OCI-LY1 (cell line): ENCODE data around the gene LAPTM5.

Source experiments
- H2AFZ ChIP-seq: fragments of 200-600 bp; sonication (generic), shearing (Covaris generic); 2 replicates; pipeline ENCODE4 v1.6.0; 2014; ENCODE audit warnings: antibody characterized with exemption, mild to moderate bottlenecking, low read length
- H3F3A ChIP-seq: fragments of 200-600 bp; sonication (generic), shearing (Covaris generic); 2 replicates; pipeline ENCODE4 v1.6.0; 2014; ENCODE audit warnings: mild to moderate bottlenecking, antibody characterized with exemption, low read length, moderate library complexity; ENCODE audit not compliant: insufficient read depth
- H3K27ac ChIP-seq: fragments of 200-600 bp; sonication (generic); 2 replicates; pipeline ENCODE4 v1.5.1; 2014; ENCODE audit warnings: low read length, mixed run types, mild to moderate bottlenecking, low read depth; ENCODE audit not compliant: poor library complexity, severe bottlenecking
- H3K27me3 ChIP-seq: fragments of 200-600 bp; sonication (generic); 2 replicates; pipeline ENCODE4 v1.6.0; 2014; ENCODE audit warnings: antibody characterized with exemption, mild to moderate bottlenecking, low read length, moderate library complexity; ENCODE audit not compliant: insufficient read depth
- H3K36me3 ChIP-seq: fragments of 200-600 bp; sonication (generic); 2 replicates; pipeline ENCODE4 v1.6.1; 2014; ENCODE audit warnings: mild to moderate bottlenecking, antibody characterized with exemption, low read length, moderate library complexity, mixed read lengths; ENCODE audit not compliant: insufficient read depth
- H3K4me1 ChIP-seq: fragments of 200-600 bp; sonication (generic); 2 replicates; pipeline ENCODE4 v1.5.1; 2014; ENCODE audit warnings: mild to moderate bottlenecking, low read length, moderate library complexity; ENCODE audit not compliant: insufficient read depth, severe bottlenecking
- H3K4me2 ChIP-seq: fragments of 200-600 bp; sonication (generic), shearing (Covaris generic); 2 replicates; pipeline ENCODE4 v1.6.1; 2014; ENCODE audit warnings: low read length
- H3K4me3 ChIP-seq: fragments of 200-600 bp; sonication (generic); 2 replicates; pipeline ENCODE4 v1.5.1; 2014; ENCODE audit warnings: low read length, low read depth, mild to moderate bottlenecking, mixed read lengths; ENCODE audit not compliant: poor library complexity, severe bottlenecking
- H3K79me2 ChIP-seq: fragments of 200-600 bp; shearing (Covaris generic); 2 replicates; pipeline ENCODE4 v1.6.1; 2016; ENCODE audit warnings: mixed run types, low read length, mixed read lengths; ENCODE audit not compliant: insufficient read depth
- H3K9ac ChIP-seq: fragments of 200-600 bp; sonication (generic), shearing (Covaris generic); 2 replicates; pipeline ENCODE4 v1.6.1; 2014; ENCODE audit warnings: mild to moderate bottlenecking, low read length, mixed read lengths
- H3K9me2 ChIP-seq: fragments of 200-600 bp; sonication (generic), shearing (Covaris generic); 2 replicates; pipeline ENCODE4 v1.6.1; 2014; ENCODE audit warnings: low read depth, mild to moderate bottlenecking, low read length, mixed read lengths
- H3K9me3 ChIP-seq: fragments of 200-600 bp; shearing (Covaris generic); 2 replicates; pipeline ENCODE4 v1.6.1; 2014; ENCODE audit warnings: low read length, mixed read lengths
- H4K20me1 ChIP-seq: fragments of 200-600 bp; sonication (generic), shearing (Covaris generic); 2 replicates; pipeline ENCODE4 v1.6.0; 2016; ENCODE audit warnings: mild to moderate bottlenecking, low read length; ENCODE audit not compliant: insufficient read depth
- EZH2 ChIP-seq: fragments of 200-600 bp; sonication (generic), shearing (Covaris generic); IDR thresholded peaks from 2 replicates; pipeline ENCODE4 v1.8.0; 2017; ENCODE audit warnings: borderline replicate concordance, mixed run types, mild to moderate bottlenecking, antibody characterized with exemption, low read length, moderate library complexity, mixed read lengths
- TF ChIP-seq, protein P1 (sequence below): fragments of 200-600 bp; sonication (generic), shearing (Covaris generic); IDR thresholded peaks from 2 replicates; pipeline ENCODE4 v1.5.1; 2017; ENCODE audit warnings: mild to moderate bottlenecking, antibody characterized with exemption, low read length, moderate library complexity, mixed read lengths

Gene LAPTM5

DNA sequence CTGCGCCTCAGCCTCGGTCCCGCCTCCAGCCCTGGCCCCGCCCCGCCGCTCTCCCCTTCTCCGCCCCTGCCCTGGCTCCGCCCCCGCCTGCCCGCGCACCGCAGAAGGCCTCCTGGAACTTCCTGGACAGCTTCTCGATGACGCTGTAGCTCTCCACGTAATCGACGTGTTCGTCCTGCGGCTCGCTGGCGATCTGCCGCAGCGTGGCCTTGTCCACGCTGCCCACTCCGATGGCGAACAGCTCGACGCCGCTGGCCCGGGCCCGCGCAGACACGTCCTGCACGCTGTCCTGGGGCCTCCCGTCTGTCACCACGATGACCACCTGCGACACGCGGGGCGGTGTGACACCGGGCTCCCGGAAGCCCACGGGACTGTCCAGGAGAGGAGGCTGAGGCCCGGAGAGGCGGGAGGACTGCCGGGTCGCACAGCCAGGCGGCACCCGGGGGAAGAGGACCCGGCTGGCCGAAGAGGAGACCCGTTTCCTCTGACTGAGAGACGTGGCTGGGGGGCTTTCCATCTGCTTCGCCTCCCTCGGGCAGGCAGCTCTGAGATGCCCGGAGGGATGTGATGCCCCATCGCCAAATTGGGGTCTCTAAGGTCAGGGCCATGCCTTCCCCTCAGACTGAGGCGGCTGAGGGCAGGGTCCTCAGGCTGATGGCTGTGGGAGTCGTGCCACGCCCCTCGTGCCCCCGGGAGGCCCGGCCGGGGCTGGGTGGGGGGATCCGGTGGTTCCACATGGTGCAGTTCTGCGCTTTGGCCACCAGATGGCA is 38.8 kb downstream of the LAPTM5 start:
- Histone ChIP-seq H3K79me2 (no peaks in the 10 kb centered on the region), H4K20me1 (no peaks in the 10 kb centered on the region), H3K4me3 (peak overlapping the region; percentile 61), H3K4me1 (peaks cover 5% of the 10 kb centered on the region), H3K4me2 (peak overlapping the region; percentile 74), H3K27ac (no peak overlapping the region), H3K9ac (peak overlapping the region; percentile 27; the same call in 1 of the 2 replicates), H3K9me2 (no peaks in the 10 kb centered on the region), H3K9me3 (peaks cover 4% of the 10 kb centered on the region; the same call in 1 of the 2 replicates), H3K36me3 (no peaks in the 10 kb centered on the region), H2AFZ (no peak overlapping the region), H3F3A (no peaks in the 10 kb centered on the region), H3K27me3 (no peaks in the 10 kb centered on the region)
- no peak for TF ChIP-seq EZH2
- TF ChIP-seq, protein P1, sequence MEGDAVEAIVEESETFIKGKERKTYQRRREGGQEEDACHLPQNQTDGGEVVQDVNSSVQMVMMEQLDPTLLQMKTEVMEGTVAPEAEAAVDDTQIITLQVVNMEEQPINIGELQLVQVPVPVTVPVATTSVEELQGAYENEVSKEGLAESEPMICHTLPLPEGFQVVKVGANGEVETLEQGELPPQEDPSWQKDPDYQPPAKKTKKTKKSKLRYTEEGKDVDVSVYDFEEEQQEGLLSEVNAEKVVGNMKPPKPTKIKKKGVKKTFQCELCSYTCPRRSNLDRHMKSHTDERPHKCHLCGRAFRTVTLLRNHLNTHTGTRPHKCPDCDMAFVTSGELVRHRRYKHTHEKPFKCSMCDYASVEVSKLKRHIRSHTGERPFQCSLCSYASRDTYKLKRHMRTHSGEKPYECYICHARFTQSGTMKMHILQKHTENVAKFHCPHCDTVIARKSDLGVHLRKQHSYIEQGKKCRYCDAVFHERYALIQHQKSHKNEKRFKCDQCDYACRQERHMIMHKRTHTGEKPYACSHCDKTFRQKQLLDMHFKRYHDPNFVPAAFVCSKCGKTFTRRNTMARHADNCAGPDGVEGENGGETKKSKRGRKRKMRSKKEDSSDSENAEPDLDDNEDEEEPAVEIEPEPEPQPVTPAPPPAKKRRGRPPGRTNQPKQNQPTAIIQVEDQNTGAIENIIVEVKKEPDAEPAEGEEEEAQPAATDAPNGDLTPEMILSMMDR = peak; percentile 93; the same call in 1 of the 2 replicates

- no peak overlapping the region for H3K9ac ChIP-seq
- H3K4me2 ChIP-seq = peak overlapping the region; percentile 1; the same call in 1 of the 2 replicates
- H2AFZ ChIP-seq = no peak overlapping the region
- peak overlapping the region; percentile 30 for H3K4me3 ChIP-seq
- H3K27ac ChIP-seq = no peak overlapping the region
- H3K79me2 ChIP-seq = no peaks in the 10 kb centered on the region
- H3K36me3 ChIP-seq = no peaks in the 10 kb centered on the region
- H3K9me2 ChIP-seq = no peaks in the 10 kb centered on the region
- H4K20me1 ChIP-seq = no peaks in the 10 kb centered on the region
- peaks cover 5% of the 10 kb centered on the region for H3K4me1 ChIP-seq
- H3K27me3 ChIP-seq = no peaks in the 10 kb centered on the region
- H3F3A ChIP-seq = no peaks in the 10 kb centered on the region
- TF ChIP-seq, protein P1 = no peak
- TF ChIP-seq EZH2 = no peak
- H3K9me3 ChIP-seq = peaks cover 4% of the 10 kb centered on the region; the same call in 1 of the 2 replicates
Observed at GRCh38 chr1:30718091-30718635, 39.4 kb downstream of the LAPTM5 start.

DNA sequence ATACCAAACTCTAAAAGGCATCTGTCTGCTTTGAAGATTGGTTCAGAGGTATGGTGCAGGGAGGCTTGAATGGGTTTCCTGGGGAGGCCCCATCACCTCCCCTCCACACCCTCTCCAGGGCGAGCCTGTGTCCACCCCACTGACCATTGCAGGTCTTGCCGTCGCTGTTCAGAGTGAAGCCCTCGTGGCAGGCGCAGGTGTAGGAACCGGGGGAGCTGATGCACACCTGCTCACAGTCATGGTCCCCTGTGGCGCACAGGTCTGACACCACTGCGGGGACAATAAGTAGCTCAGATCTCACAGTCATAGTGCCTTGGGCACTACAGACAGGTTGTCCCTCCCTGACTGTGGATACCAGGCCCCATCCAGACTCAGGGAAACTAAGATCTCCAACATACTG is 40.9 kb downstream of the LAPTM5 start:
- no peak overlapping the region for H3K4me2 ChIP-seq
- no peak for TF ChIP-seq EZH2
- H3K79me2 ChIP-seq = no peaks in the 10 kb centered on the region
- no peak overlapping the region for H3K9ac ChIP-seq
- H3K4me3 ChIP-seq = no peak overlapping the region
- H3K36me3 ChIP-seq = no peaks in the 10 kb centered on the region
- H3F3A ChIP-seq = no peaks in the 10 kb centered on the region
- H3K9me3 ChIP-seq = peaks cover 4% of the 10 kb centered on the region; the same call in 1 of the 2 replicates
- no peak overlapping the region for H3K27ac ChIP-seq
- H3K9me2 ChIP-seq = no peaks in the 10 kb centered on the region
- H3K27me3 ChIP-seq = no peaks in the 10 kb centered on the region
- no peaks in the 10 kb centered on the region for H4K20me1 ChIP-seq
- H3K4me1 ChIP-seq = peaks cover 5% of the 10 kb centered on the region
- no peak overlapping the region for H2AFZ ChIP-seq
